Neural progenitor cell (in vitro differentiated cells): Measurements from ENCODE around the gene CRISP1. TPM values are rescaled to one million over a fixed set of nuclear protein-coding genes. Genes with fewer than 3 reads are reported as not detected.
A peak's percentile ranks its signal among the peaks of the same experiment; 100 is the strongest.

Source experiments
- DNase-seq: peaks from one replicate; pipeline ENCODE4 v3.0.0-alpha.2; 2016; ENCODE audit warnings: low spot score
- H2AFZ ChIP-seq: fragments of 200-600 bp; sonication (generic); replicated peaks from 2 replicates; pipeline ENCODE4 v1.6.1; 2016; ENCODE audit warnings: antibody characterized with exemption
- H3F3A ChIP-seq: fragments of 200-600 bp; sonication (generic); 2 replicates; pipeline ENCODE4 v1.6.1; 2016; ENCODE audit warnings: antibody characterized with exemption, low read depth
- H3K27ac ChIP-seq: fragments of 200-600 bp; sonication (generic); 2 replicates; pipeline ENCODE4 v1.5.1; 2016; ENCODE audit warnings: mild to moderate bottlenecking
- H3K27me3 ChIP-seq: fragments of 200-600 bp; sonication (generic); 2 replicates; pipeline ENCODE4 v1.6.1; 2016; ENCODE audit warnings: mild to moderate bottlenecking, moderate library complexity
- H3K36me3 ChIP-seq: fragments of 200-600 bp; sonication (generic); 2 replicates; pipeline ENCODE4 v1.5.1; 2016
- H3K4me1 ChIP-seq: fragments of 200-600 bp; sonication (generic); 2 replicates; pipeline ENCODE4 v1.6.1; 2016; ENCODE audit warnings: mixed run types
- H3K4me2 ChIP-seq: fragments of 200-600 bp; sonication (generic); 2 replicates; pipeline ENCODE4 v1.6.1; 2016
- H3K4me3 ChIP-seq: fragments of 200-600 bp; sonication (generic); 2 replicates; pipeline ENCODE4 v1.5.1; 2016
- H3K79me2 ChIP-seq: fragments of 200-600 bp; sonication (generic); 2 replicates; pipeline ENCODE4 v1.6.1; 2016; ENCODE audit warnings: low read depth
- H3K9ac ChIP-seq: fragments of 200-600 bp; sonication (generic); 2 replicates; pipeline ENCODE4 v1.6.1; 2016
- H3K9me3 ChIP-seq: fragments of 200-600 bp; sonication (generic); 2 replicates; pipeline ENCODE4 v1.5.1; 2016; ENCODE audit warnings: low read depth
- H4K20me1 ChIP-seq: fragments of 200-600 bp; sonication (generic); 2 replicates; pipeline ENCODE4 v1.6.1; 2016; ENCODE audit warnings: low read depth
- H3K27ac Mint-ChIP-seq: 3 replicates; pipeline ENCODE4 v1.8.0; 2021; ENCODE audit warnings: mixed read lengths
- H3K27me3 Mint-ChIP-seq: 2 replicates; pipeline ENCODE4 v1.8.0; 2022; ENCODE audit warnings: low read depth, mild to moderate bottlenecking, inconsistent platforms, moderate library complexity, mixed read lengths; ENCODE audit not compliant: insufficient read depth
- H3K36me3 Mint-ChIP-seq: 3 replicates; pipeline ENCODE4 v1.8.0; 2021; ENCODE audit warnings: mixed read lengths
- H3K4me1 Mint-ChIP-seq: 3 replicates; pipeline ENCODE4 v1.8.0; 2021; ENCODE audit warnings: mixed read lengths
- H3K4me3 Mint-ChIP-seq: 3 replicates; pipeline ENCODE4 v1.8.0; 2021; ENCODE audit warnings: mild to moderate bottlenecking, moderate library complexity, mixed read lengths
- H3K9me3 Mint-ChIP-seq: 3 replicates; pipeline ENCODE4 v1.8.0; 2020; ENCODE audit warnings: mixed read lengths
- EZH2 ChIP-seq: fragments of 200-600 bp; sonication (generic); IDR thresholded peaks from 2 replicates; pipeline ENCODE4 v1.6.1; 2017; ENCODE audit warnings: antibody characterized with exemption, mild to moderate bottlenecking, moderate library complexity
- EZH2phosphoT487 ChIP-seq: fragments of 200-600 bp; sonication (generic); IDR thresholded peaks from 2 replicates; pipeline ENCODE4 v1.6.1; 2017; ENCODE audit warnings: antibody characterized with exemption
- total RNA-seq: library from RNA; depleted of rRNA; stranded (reverse); fragments of >200 nt; gene quantifications from 2 replicates; pipeline ENCODE4 v1.2.3, GENCODE V29; 2015; ENCODE audit warnings: low replicate concordance
- TF ChIP-seq, protein P1 (sequence below): fragments of 200-600 bp; sonication (generic); IDR thresholded peaks from 2 replicates; pipeline ENCODE4 v1.5.1; 2017; ENCODE audit warnings: antibody characterized with exemption, mild to moderate bottlenecking

Gene CRISP1
- total RNA-seq, 1 donor from 2014 or later, result not detected

DNA sequence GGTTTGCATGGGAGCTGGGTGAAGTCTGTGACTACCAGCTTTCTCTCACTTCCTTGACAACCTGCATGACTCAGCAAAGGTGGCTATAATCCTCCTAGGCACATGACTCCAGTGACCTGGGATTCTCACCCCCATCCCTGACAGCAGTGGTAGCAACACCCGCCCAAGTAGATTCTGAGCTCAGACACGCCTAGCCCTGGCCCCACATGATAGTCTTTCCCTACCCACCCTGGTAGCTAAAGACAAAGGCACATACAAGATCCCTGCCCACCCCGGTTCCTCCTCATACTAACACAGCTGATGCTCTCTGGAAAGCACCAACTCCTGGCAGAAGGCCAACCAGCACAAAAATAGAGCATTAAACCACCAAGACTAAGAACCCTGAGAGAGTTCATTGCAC lies 25.9 kb upstream of the CRISP1 start:
- Histone ChIP-seq H3K4me1 (peaks cover 4% of the 10 kb centered on the region), H3K27me3 (no peaks in the 10 kb centered on the region), H3K79me2 (no peaks in the 10 kb centered on the region), H3K4me2 (no peak overlapping the region), H3K4me3 (no peak overlapping the region), H4K20me1 (no peaks in the 10 kb centered on the region), H3K9ac (no peak overlapping the region), H3F3A (peaks cover 2% of the 10 kb centered on the region), H3K36me3 (no peaks in the 10 kb centered on the region), H2AFZ (no peak overlapping the region), H3K27ac (no peak overlapping the region), H3K9me3 (no peaks in the 10 kb centered on the region)
- Mint-ChIP-seq H3K9me3 (peaks cover 39% of the 10 kb centered on the region), H3K27ac (peak overlapping the region; percentile 36), H3K4me3 (no peak overlapping the region), H3K36me3 (peaks cover 2% of the 10 kb centered on the region), H3K4me1 (peaks cover 17% of the 10 kb centered on the region), H3K27me3 (no peaks in the 10 kb centered on the region)
- DNase-seq, result no peak
- no peak for TF ChIP-seq EZH2
- TF ChIP-seq, protein P1, sequence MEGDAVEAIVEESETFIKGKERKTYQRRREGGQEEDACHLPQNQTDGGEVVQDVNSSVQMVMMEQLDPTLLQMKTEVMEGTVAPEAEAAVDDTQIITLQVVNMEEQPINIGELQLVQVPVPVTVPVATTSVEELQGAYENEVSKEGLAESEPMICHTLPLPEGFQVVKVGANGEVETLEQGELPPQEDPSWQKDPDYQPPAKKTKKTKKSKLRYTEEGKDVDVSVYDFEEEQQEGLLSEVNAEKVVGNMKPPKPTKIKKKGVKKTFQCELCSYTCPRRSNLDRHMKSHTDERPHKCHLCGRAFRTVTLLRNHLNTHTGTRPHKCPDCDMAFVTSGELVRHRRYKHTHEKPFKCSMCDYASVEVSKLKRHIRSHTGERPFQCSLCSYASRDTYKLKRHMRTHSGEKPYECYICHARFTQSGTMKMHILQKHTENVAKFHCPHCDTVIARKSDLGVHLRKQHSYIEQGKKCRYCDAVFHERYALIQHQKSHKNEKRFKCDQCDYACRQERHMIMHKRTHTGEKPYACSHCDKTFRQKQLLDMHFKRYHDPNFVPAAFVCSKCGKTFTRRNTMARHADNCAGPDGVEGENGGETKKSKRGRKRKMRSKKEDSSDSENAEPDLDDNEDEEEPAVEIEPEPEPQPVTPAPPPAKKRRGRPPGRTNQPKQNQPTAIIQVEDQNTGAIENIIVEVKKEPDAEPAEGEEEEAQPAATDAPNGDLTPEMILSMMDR, result no peak
- no peak for TF ChIP-seq EZH2phosphoT487

GRCh38 chr6:49890988-49891387 lies 24.7 kb upstream of the CRISP1 start:
- Histone ChIP-seq H3K27me3 (no peaks in the 10 kb centered on the region), H3K9me3 (no peaks in the 10 kb centered on the region), H3K27ac (no peak overlapping the region), H3F3A (no peaks in the 10 kb centered on the region), H3K79me2 (no peaks in the 10 kb centered on the region), H3K4me1 (peaks cover 4% of the 10 kb centered on the region), H2AFZ (peak overlapping the region; percentile 23), H3K4me2 (no peak overlapping the region), H4K20me1 (no peaks in the 10 kb centered on the region), H3K36me3 (no peaks in the 10 kb centered on the region), H3K4me3 (no peak overlapping the region), H3K9ac (no peak overlapping the region)
- H3K27me3 Mint-ChIP-seq, result no peaks in the 10 kb centered on the region
- peaks cover 17% of the 10 kb centered on the region for H3K4me1 Mint-ChIP-seq
- H3K9me3 Mint-ChIP-seq, result peaks cover 29% of the 10 kb centered on the region
- H3K4me3 Mint-ChIP-seq, result no peak overlapping the region
- TF ChIP-seq EZH2phosphoT487 (no peak), EZH2 (no peak)
- TF ChIP-seq, protein P1, result no peak
- H3K27ac Mint-ChIP-seq, result peak overlapping the region; percentile 65
- peak; percentile 25 for DNase-seq
- peaks cover 2% of the 10 kb centered on the region for H3K36me3 Mint-ChIP-seq

GRCh38 chr6:49888742-49889431 lies 22.6 kb upstream of the CRISP1 start:
- H3K27me3 Mint-ChIP-seq, result no peaks in the 10 kb centered on the region
- no peaks in the 10 kb centered on the region for H3K9me3 ChIP-seq

More at GRCh38 chr6:49888742-49889431, 22.6 kb upstream of the CRISP1 start:
- peaks cover 17% of the 10 kb centered on the region for H3K4me1 Mint-ChIP-seq
- Histone ChIP-seq H3K4me3 (no peak overlapping the region), H4K20me1 (no peaks in the 10 kb centered on the region), H3K4me1 (peaks cover 4% of the 10 kb centered on the region), H3K4me2 (no peak overlapping the region), H3K27ac (no peak overlapping the region), H3K79me2 (no peaks in the 10 kb centered on the region), H3K9ac (no peak overlapping the region), H3F3A (no peaks in the 10 kb centered on the region), H3K36me3 (no peaks in the 10 kb centered on the region), H2AFZ (no peak overlapping the region), H3K27me3 (no peaks in the 10 kb centered on the region)
- H3K27ac Mint-ChIP-seq, result no peak overlapping the region
- TF ChIP-seq EZH2phosphoT487 (no peak), EZH2 (no peak)
- TF ChIP-seq, protein P1, result no peak
- DNase-seq, result no peak
- peaks cover 16% of the 10 kb centered on the region for H3K9me3 Mint-ChIP-seq
- H3K4me3 Mint-ChIP-seq, result no peak overlapping the region
- peaks cover 2% of the 10 kb centered on the region for H3K36me3 Mint-ChIP-seq
